ENCODE results near the gene EIF5AL1. TPM values are rescaled to one million over a fixed set of nuclear protein-coding genes. Genes with fewer than 3 reads are reported as not detected.
A peak's percentile ranks its signal among the peaks of the same experiment; 100 is the strongest.
"Not testable (repeated sequence)": the region's sequence is repeated elsewhere in the genome, so short reads cannot be mapped to it uniquely, and the experiment has no call there.

EIF5AL1 gene
- total RNA-seq, 2 experiments from 2014 or later, result 1.0 to 1.1 TPM

- DNase-seq, result no peak
Measured at GRCh38 chr10:79542626-79543025, 30.3 kb downstream of the EIF5AL1 start.

DNA sequence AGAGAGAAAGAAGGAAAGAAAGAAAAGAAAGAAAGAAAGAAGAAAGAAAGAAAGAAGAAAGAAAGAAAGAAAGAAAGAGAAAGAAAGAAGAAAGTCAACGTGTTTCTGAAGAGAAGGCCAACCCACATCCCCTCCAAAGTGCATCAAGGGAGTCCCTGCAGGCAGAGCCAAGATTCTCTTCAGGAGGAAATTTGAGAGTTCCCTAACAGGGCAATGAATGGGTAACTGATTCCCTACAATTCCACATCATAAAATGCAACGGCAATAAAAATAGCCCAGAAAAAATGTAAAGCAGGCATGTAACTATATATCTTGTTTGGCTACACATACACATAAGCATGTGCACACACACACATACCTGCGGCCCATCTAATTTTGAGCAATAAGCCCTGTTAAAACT is 32.1 kb downstream of the EIF5AL1 start:
- DNase-seq; H3K27ac Mint-ChIP-seq; intact Hi-C loops (cut with micrococcal nuclease): not testable (repeated sequence)

More at GRCh38 chr10:79542626-79543025, 30.3 kb downstream of the EIF5AL1 start:
- Mint-ChIP-seq H3K4me3 (no peak overlapping the region), H3K27me3 (no peaks in the 10 kb centered on the region), H3K9me3 (no peaks in the 10 kb centered on the region), H3K36me3 (ENCODE audit: low read depth) (no peaks in the 10 kb centered on the region), H3K4me1 (ENCODE audit: low read depth) (peaks cover 2% of the 10 kb centered on the region), H3K27ac (no peak overlapping the region)
- CTCF ChIA-PET, result no interaction called here
- intact Hi-C loops (cut with micrococcal nuclease), result no loop called here
- TF ChIP-seq, protein P1, sequence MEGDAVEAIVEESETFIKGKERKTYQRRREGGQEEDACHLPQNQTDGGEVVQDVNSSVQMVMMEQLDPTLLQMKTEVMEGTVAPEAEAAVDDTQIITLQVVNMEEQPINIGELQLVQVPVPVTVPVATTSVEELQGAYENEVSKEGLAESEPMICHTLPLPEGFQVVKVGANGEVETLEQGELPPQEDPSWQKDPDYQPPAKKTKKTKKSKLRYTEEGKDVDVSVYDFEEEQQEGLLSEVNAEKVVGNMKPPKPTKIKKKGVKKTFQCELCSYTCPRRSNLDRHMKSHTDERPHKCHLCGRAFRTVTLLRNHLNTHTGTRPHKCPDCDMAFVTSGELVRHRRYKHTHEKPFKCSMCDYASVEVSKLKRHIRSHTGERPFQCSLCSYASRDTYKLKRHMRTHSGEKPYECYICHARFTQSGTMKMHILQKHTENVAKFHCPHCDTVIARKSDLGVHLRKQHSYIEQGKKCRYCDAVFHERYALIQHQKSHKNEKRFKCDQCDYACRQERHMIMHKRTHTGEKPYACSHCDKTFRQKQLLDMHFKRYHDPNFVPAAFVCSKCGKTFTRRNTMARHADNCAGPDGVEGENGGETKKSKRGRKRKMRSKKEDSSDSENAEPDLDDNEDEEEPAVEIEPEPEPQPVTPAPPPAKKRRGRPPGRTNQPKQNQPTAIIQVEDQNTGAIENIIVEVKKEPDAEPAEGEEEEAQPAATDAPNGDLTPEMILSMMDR (IDR thresholded peaks at IDR 0.05), result no peak
- ATAC-seq, result no peak
- POLR2A ChIA-PET, result no interaction called here

GRCh38 chr10:79544926-79545659 is 32.8 kb downstream of the EIF5AL1 start:
- CTCF ChIA-PET; H3K9me3 Mint-ChIP-seq; H3K4me3 Mint-ChIP-seq; DNase-seq; ATAC-seq; H3K4me1 Mint-ChIP-seq (ENCODE audit: low read depth); H3K36me3 Mint-ChIP-seq (ENCODE audit: low read depth); intact Hi-C loops (cut with micrococcal nuclease); POLR2A ChIA-PET; H3K27ac Mint-ChIP-seq; H3K27me3 Mint-ChIP-seq: not testable (repeated sequence)

More for the DNA sequence above, 32.1 kb downstream of the EIF5AL1 start:
- H3K9me3 Mint-ChIP-seq; H3K4me1 Mint-ChIP-seq (ENCODE audit: low read depth); H3K4me3 Mint-ChIP-seq; CTCF ChIA-PET; H3K27me3 Mint-ChIP-seq; H3K36me3 Mint-ChIP-seq (ENCODE audit: low read depth); ATAC-seq; POLR2A ChIA-PET: not testable (repeated sequence)

GRCh38 chr10:79547128-79547527 is 34.8 kb downstream of the EIF5AL1 start:
- DNase-seq; intact Hi-C loops (cut with micrococcal nuclease); H3K4me3 Mint-ChIP-seq; CTCF ChIA-PET; H3K9me3 Mint-ChIP-seq; H3K4me1 Mint-ChIP-seq (ENCODE audit: low read depth); H3K36me3 Mint-ChIP-seq (ENCODE audit: low read depth); ATAC-seq; H3K27ac Mint-ChIP-seq; POLR2A ChIA-PET; H3K27me3 Mint-ChIP-seq: not testable (repeated sequence)

- TF ChIP-seq, protein P1 (IDR thresholded peaks at IDR 0.05), result no peak
- peak overlapping the region; percentile 2 for H3K27ac Mint-ChIP-seq
- CTCF ChIA-PET, result no interaction called here
Measured at GRCh38 chr10:79547973-79548372, 35.6 kb downstream of the EIF5AL1 start.

DNA sequence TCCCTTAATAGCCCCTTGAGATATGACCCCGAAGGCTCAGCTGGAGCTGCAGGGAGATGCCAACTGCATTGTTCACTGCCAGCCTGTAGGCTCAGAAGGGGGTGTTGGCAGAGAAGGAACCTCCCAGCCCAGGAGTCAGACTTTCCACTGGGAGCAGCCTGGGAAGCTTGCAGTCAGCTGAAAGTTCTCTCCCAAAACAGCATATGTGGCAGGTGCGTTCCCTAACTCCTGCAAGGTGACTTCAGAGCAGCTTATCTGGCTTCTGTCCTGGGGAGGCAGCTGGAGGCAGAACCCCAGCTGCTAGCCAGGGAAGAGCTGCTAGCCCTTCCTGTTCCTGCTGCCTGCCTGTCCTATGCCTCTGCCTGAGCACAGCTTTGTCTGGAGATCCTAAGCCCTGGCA is 39.8 kb downstream of the EIF5AL1 start:
- Mint-ChIP-seq H3K36me3 (ENCODE audit: low read depth) (no peaks in the 10 kb centered on the region), H3K4me1 (ENCODE audit: low read depth) (peaks cover 8% of the 10 kb centered on the region), H3K9me3 (no peaks in the 10 kb centered on the region), H3K27me3 (peaks cover 3% of the 10 kb centered on the region), H3K4me3 (no peak overlapping the region), H3K27ac (no peak overlapping the region)
- POLR2A ChIA-PET, result no interaction called here
- TF ChIP-seq, protein P1 (IDR thresholded peaks at IDR 0.05), result no peak
- DNase-seq, result no peak
- intact Hi-C loops (cut with micrococcal nuclease), result loop anchor here (10.0 kb wide), 1 partner anchor 63 kb away; the partner anchor contains the start of gene SFTPA1
- CTCF ChIA-PET, result interaction anchor here (1.2 to 1.5 kb wide), 2 partner anchors 11 to 377 kb away, joined by 5 to 6 read pairs; no protein-coding TSS in a partner anchor
- ATAC-seq, result no peak

More at GRCh38 chr10:79547973-79548372, 35.6 kb downstream of the EIF5AL1 start:
- H3K36me3 Mint-ChIP-seq (ENCODE audit: low read depth), result no peaks in the 10 kb centered on the region
- peak; percentile 79 for ATAC-seq
- peak; percentile 21 for DNase-seq
- no peaks in the 10 kb centered on the region for H3K9me3 Mint-ChIP-seq
- H3K4me3 Mint-ChIP-seq, result no peak overlapping the region
- peaks cover 3% of the 10 kb centered on the region for H3K27me3 Mint-ChIP-seq
- POLR2A ChIA-PET, result no interaction called here
- intact Hi-C loops (cut with micrococcal nuclease), result no loop called here
- H3K4me1 Mint-ChIP-seq (ENCODE audit: low read depth), result peaks cover 8% of the 10 kb centered on the region
